Uterus (tissue), 2 donors: ENCODE data around the gene RNF26.

Experiments used
- CTCF ChIP-seq, 4 experiments: fragments of 200-600 bp in 2 of 4; fragments of 450-650 bp in 2 of 4; sonication (generic) in 2 of 4; IDR thresholded peaks; one replicate each; pipeline ENCODE4 v1.5.1; 2016 to 2019; ENCODE audit warnings: antibody characterized with exemption in 4 of 4, mild to moderate bottlenecking in 2 of 4, moderate library complexity in 1 of 4
- POLR2A ChIP-seq, 2 donors: fragments of 450-650 bp; IDR thresholded peaks; one replicate each; pipeline ENCODE4 v1.6.1; 2016; ENCODE audit warnings: antibody characterized with exemption in 2 of 2, mild to moderate bottlenecking in 1 of 2, moderate library complexity in 1 of 2

GRCh38 chr11:119323532-119324033 is 10.7 kb upstream of the RNF26 start:
- TF ChIP-seq POLR2A (IDR thresholded peaks at IDR 0.05), result no peak
- peak; percentile 81 to 83 (median 81) for TF ChIP-seq CTCF (IDR thresholded peaks at IDR 0.05)
